ENCODE data around the gene LDHAL6A.

LDHAL6A gene

DNA sequence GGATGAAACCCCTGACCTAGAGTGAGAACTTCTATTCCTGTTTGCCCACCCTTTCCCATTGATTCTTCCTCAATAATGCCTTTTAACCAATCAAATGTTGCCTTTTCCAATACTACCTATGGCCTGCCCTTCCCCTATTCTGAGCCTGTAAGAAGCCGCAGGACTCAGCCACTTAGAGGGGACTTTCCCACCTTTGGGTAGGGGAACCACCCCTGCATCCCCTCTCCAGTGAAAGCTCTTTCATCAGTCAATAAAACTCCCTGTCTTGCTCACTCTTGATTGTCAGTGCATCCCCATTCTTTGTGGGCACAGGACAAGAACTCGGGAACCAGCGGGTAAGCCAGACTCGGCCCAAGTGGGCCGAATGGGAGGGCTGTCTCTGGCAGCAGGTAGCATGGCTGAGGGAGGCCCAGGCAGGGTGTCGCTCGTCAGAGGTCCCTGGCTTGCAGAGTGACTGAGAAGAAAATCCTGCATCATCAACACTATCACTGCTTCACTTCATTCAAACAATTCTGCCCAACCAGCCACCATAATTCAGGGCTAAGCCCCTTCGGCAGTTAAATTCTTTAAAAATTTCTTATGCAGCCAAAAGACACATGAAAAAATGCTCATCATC, 30.4 kb downstream of the LDHAL6A start:
- no peak for DNase-seq
- in situ Hi-C loops (cut with MboI; ENCODE audit: low pct_unique_long_range_greater_than_20kb, low sequenced_read_pairs): no loop called here

GRCh38 chr11:18490319-18490718, 34.7 kb downstream of the LDHAL6A start:
- DNase-seq: no peak
- in situ Hi-C loops (cut with MboI; ENCODE audit: low pct_unique_long_range_greater_than_20kb, low sequenced_read_pairs): no loop called here

DNA sequence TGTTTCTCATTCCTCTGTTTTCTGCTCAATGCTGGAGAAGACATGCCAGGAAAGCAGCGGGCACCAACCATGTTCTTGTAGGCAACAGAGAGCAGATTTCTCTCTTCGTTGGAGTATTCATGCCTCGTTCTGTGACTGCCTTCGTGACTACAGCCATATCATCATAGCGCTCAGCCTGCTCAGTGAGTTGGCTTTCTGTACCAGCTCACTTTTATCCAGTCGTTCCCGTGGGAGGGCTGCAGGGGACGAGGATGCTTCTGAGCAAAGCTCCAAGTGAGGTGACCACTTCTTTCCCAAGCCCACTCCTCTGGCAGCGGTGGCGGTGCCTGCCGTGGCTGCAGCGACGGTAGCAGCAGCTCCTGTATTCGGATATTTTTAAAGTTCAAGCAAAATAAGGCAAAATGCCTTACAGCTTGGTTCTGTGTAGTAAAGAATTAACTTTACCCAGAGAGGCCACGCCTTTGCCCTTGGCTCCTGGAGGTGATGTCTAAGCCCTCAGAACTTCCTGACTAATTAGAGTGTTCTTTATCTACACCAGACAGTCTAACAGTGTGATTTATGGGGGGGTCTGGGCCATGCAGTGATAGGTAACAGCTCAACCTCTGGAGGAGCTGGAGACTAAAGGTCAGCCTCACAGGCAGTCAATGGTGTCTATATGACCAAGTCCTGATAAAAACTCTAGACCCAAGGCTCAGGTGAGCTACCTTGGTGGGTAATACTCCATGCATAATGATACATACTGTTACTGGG, 35.3 kb downstream of the LDHAL6A start:
- in situ Hi-C loops (cut with MboI; ENCODE audit: low pct_unique_long_range_greater_than_20kb, low sequenced_read_pairs): no loop called here
- no peak for DNase-seq

- in situ Hi-C loops (cut with MboI; ENCODE audit: low pct_unique_long_range_greater_than_20kb, low sequenced_read_pairs): no loop called here
- DNase-seq: no peak
Measured at GRCh38 chr11:18491924-18492323, 36.3 kb downstream of the LDHAL6A start.

- no peak for DNase-seq
Measured at GRCh38 chr11:18492888-18493287, 37.2 kb downstream of the LDHAL6A start.

GRCh38 chr11:18493310-18493709, 37.7 kb downstream of the LDHAL6A start:
- no peak for DNase-seq
- in situ Hi-C loops (cut with MboI; ENCODE audit: low pct_unique_long_range_greater_than_20kb, low sequenced_read_pairs): no loop called here

More at GRCh38 chr11:18492888-18493287, 37.2 kb downstream of the LDHAL6A start:
- in situ Hi-C loops (cut with MboI; ENCODE audit: low pct_unique_long_range_greater_than_20kb, low sequenced_read_pairs): no loop called here

DNA sequence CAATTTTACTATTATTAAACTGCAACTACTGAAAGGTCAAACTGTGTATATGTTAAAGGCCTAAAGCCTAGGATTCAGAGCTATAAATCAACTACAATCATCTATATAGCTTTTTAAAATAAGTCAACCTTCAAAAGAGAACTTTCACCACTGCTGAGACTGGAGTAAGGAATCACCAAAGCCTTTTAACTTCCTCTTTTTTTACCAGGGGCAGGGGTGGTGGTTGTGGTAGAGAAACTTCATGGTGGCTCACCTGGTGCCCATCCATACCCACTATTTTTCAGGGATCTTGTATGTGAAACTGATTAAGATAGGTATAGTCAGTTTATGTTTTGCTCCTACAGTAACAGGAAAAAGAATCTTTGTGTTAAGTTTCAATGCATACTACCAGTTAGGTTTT, 39.6 kb downstream of the LDHAL6A start:
- DNase-seq: peak; percentile 45

GRCh38 chr11:18495703-18496102, 40.0 kb downstream of the LDHAL6A start:
- in situ Hi-C loops (cut with MboI; ENCODE audit: low pct_unique_long_range_greater_than_20kb, low sequenced_read_pairs): no loop called here

More for the DNA sequence above, 39.6 kb downstream of the LDHAL6A start:
- in situ Hi-C loops (cut with MboI; ENCODE audit: low pct_unique_long_range_greater_than_20kb, low sequenced_read_pairs): no loop called here

GRCh38 chr11:18498039-18498438, 42.4 kb downstream of the LDHAL6A start:
- no peak for DNase-seq
- in situ Hi-C loops (cut with MboI; ENCODE audit: low pct_unique_long_range_greater_than_20kb, low sequenced_read_pairs): no loop called here

More at GRCh38 chr11:18495703-18496102, 40.0 kb downstream of the LDHAL6A start:
- DNase-seq: no peak

DNA sequence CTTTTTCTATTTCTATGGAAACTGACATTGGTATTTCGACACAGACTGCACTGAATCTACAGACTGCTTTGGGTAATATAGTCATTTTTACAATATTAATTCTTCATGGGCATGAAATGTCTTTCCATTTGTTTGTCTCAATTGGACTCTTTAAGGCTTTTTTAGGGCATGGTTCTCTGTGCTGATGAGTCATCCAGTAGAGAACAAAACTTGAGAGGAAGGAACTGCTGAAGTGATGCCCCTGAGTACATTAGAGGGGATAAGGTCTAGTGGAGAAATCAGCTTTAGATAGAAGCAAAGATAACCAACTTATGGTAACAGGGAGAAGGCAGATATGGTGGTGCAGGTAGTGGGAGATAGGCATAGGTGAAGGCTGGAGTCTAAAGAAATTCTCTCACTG, 46.0 kb downstream of the LDHAL6A start:
- no peak for DNase-seq
- in situ Hi-C loops (cut with MboI; ENCODE audit: low pct_unique_long_range_greater_than_20kb, low sequenced_read_pairs): no loop called here

- no peak for DNase-seq
- in situ Hi-C loops (cut with MboI; ENCODE audit: low pct_unique_long_range_greater_than_20kb, low sequenced_read_pairs): no loop called here
Measured at GRCh38 chr11:18502352-18502751, 46.7 kb downstream of the LDHAL6A start.

DNA sequence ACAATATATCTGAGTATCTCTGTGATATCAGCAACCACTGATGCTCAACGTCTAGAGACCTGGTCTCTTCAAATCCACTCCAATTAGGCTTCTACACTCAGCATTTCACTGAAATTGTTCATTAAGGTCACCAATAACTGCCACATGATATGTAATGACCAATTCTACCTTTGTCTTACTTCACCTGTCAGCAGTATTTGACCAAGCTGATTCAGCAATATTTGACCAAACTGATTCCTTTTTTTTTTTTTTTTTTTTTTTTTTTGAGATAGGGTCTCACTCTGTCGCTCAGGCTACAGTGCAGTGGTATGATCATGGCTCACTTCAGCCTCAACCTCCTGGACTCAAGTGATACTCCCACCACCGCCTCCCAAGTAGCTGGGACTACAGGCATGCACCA, 65.5 kb downstream of the LDHAL6A start:
- no peak for DNase-seq
- in situ Hi-C loops (cut with MboI; ENCODE audit: low pct_unique_long_range_greater_than_20kb, low sequenced_read_pairs): no loop called here

DNA sequence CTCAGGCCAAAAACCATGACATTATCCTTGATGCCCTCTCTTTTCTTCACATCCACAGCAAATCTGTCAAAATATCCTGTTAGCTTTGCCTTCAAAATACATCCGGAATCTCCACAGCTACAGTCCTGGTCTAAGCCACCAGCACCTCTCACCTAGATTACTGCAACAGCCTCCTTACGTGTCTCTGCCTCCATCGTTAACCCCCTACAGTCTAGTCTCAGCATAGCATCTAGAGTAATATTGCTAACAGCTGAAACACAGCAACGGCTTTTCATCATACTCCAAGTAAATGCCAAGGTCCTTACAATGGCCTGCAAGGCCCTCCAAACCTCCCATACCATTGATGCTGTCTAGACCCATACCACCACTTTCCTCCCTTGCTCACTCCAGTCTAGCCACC, 66.7 kb downstream of the LDHAL6A start:
- in situ Hi-C loops (cut with MboI; ENCODE audit: low pct_unique_long_range_greater_than_20kb, low sequenced_read_pairs): no loop called here
- peak; percentile 15 for DNase-seq

- in situ Hi-C loops (cut with MboI; ENCODE audit: low pct_unique_long_range_greater_than_20kb, low sequenced_read_pairs): no loop called here
- DNase-seq: no peak
Measured at GRCh38 chr11:18523084-18523483, 67.4 kb downstream of the LDHAL6A start.

- in situ Hi-C loops (cut with MboI; ENCODE audit: low pct_unique_long_range_greater_than_20kb, low sequenced_read_pairs): no loop called here
- DNase-seq: no peak
Measured at GRCh38 chr11:18524248-18524647, 68.6 kb downstream of the LDHAL6A start.

DNA sequence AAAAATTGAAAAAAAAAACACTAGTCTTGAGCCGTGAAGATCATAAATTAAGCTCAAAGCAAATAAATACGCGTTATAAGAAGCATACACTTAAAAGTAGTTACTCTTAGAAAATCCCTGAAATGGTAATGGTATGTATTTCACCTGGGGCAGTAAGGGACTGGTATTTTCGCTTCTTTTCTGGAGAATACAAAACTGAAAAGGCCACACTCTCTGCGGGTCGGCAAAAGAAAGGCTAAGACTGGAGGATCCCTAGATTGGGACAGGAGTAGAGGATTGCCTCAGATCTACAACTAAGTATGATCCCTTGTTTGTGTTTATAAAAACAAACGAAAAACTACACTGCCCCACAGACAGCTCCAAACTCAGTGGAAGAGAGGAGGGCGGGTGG, 70.5 kb downstream of the LDHAL6A start:
- no peak for DNase-seq

GRCh38 chr11:18526521-18527296, 71.1 kb downstream of the LDHAL6A start, which contains the start of gene TSG101:
TSG101 (minus strand) TSS chr11:18526942; CDS start chr11:18526816, 126 bp downstream.
- in situ Hi-C loops (cut with MboI; ENCODE audit: low pct_unique_long_range_greater_than_20kb, low sequenced_read_pairs): loop anchor here (25.0 kb wide), 1 partner anchor 211 kb away; the partner anchor contains the start of gene IGSF22
- DNase-seq: peak; percentile 98

More for the DNA sequence above, 70.5 kb downstream of the LDHAL6A start:
- in situ Hi-C loops (cut with MboI; ENCODE audit: low pct_unique_long_range_greater_than_20kb, low sequenced_read_pairs): loop anchor here (25.0 kb wide), 1 partner anchor 211 kb away; the partner anchor contains the start of gene IGSF22

GRCh38 chr11:18527512-18527911, 71.9 kb downstream of the LDHAL6A start:
- DNase-seq: peak; percentile 28
- in situ Hi-C loops (cut with MboI; ENCODE audit: low pct_unique_long_range_greater_than_20kb, low sequenced_read_pairs): loop anchor here (25.0 kb wide), 1 partner anchor 210 kb away; the partner anchor contains the start of gene IGSF22

Data from KBM-7 (cell line).